H9 (cell line): ENCODE measurements around the gene DYNC1H1. TPM values are rescaled to one million over a fixed set of nuclear protein-coding genes. Genes with fewer than 3 reads are reported as not detected.

ENCODE experiments used
- DNase-seq: peaks from one replicate; pipeline ENCODE4 v3.0.0-alpha.2; 2017
- H2AFZ ChIP-seq: one replicate; pipeline ENCODE4 v1.6.1; 2013; ENCODE audit warnings: mild to moderate bottlenecking, low read length, control low read depth, moderate library complexity
- H2AK5ac ChIP-seq: 2 replicates; pipeline ENCODE4 v1.6.1; 2013; ENCODE audit warnings: low read length, control low read depth, mixed read lengths; ENCODE audit not compliant: insufficient read length
- H2BK120ac ChIP-seq: one replicate; pipeline ENCODE4 v1.6.1; 2013; ENCODE audit warnings: low read depth, mild to moderate bottlenecking, low read length, control low read depth, inconsistent platforms; ENCODE audit not compliant: poor library complexity, severe bottlenecking
- H2BK12ac ChIP-seq: 2 replicates; pipeline ENCODE4 v1.6.1; 2013; ENCODE audit warnings: low read length, control low read depth, mixed read lengths, low read depth; ENCODE audit not compliant: insufficient read length
- H2BK15ac ChIP-seq: 2 replicates; pipeline ENCODE4 v1.6.1; 2013; ENCODE audit warnings: low read depth, low read length, control low read depth
- H2BK20ac ChIP-seq: one replicate; pipeline ENCODE4 v1.6.1; 2013; ENCODE audit warnings: low read depth, mild to moderate bottlenecking, low read length, control low read depth, inconsistent platforms; ENCODE audit not compliant: poor library complexity, severe bottlenecking
- H2BK5ac ChIP-seq: 2 replicates; pipeline ENCODE4 v1.6.1; 2013; ENCODE audit warnings: low read length, control low read depth, mixed read lengths; ENCODE audit not compliant: insufficient read length
- H3K14ac ChIP-seq: 2 replicates; pipeline ENCODE4 v1.6.1; 2013; ENCODE audit warnings: low read length, control low read depth; ENCODE audit not compliant: insufficient read depth
- H3K18ac ChIP-seq: 2 replicates; pipeline ENCODE4 v1.6.1; 2013; ENCODE audit warnings: low read depth, mild to moderate bottlenecking, mixed read lengths, low read length, control low read depth; ENCODE audit not compliant: insufficient read length
- H3K23ac ChIP-seq: 2 replicates; pipeline ENCODE4 v1.6.1; 2013; ENCODE audit warnings: low read length, control low read depth, mixed read lengths, low read depth; ENCODE audit not compliant: insufficient read length
- H3K23me2 ChIP-seq: 2 replicates; pipeline ENCODE4 v1.6.1; 2013; ENCODE audit warnings: low read depth, mild to moderate bottlenecking, mixed read lengths, low read length, control low read depth; ENCODE audit not compliant: insufficient read length, poor library complexity, severe bottlenecking
- H3K27ac ChIP-seq: 2 replicates; pipeline ENCODE4 v1.5.1; 2013; ENCODE audit warnings: low read length, control low read depth, mixed read lengths, low read depth; ENCODE audit not compliant: insufficient read length
- H3K27me3 ChIP-seq: 2 replicates; pipeline ENCODE4 v1.6.1; 2013; ENCODE audit warnings: low read length, control low read depth, inconsistent platforms; ENCODE audit not compliant: insufficient read depth
- H3K4ac ChIP-seq: 2 replicates; pipeline ENCODE4 v1.6.1; 2013; ENCODE audit warnings: low read depth, mild to moderate bottlenecking, control low read depth, inconsistent platforms, low read length, moderate library complexity
- H3K4me1 ChIP-seq: 2 replicates; pipeline ENCODE4 v1.6.1; 2013; ENCODE audit warnings: low read length, control low read depth, inconsistent platforms; ENCODE audit not compliant: insufficient read depth
- H3K4me2 ChIP-seq: 2 replicates; pipeline ENCODE4 v1.6.1; 2013; ENCODE audit warnings: low read length, control low read depth, mixed read lengths; ENCODE audit not compliant: insufficient read length, insufficient read depth
- H3K56ac ChIP-seq: 2 replicates; pipeline ENCODE4 v1.6.1; 2013; ENCODE audit warnings: low read depth, mild to moderate bottlenecking, mixed read lengths, low read length, control low read depth; ENCODE audit not compliant: insufficient read length
- H3K79me1 ChIP-seq: 2 replicates; pipeline ENCODE4 v1.6.1; 2013; ENCODE audit warnings: low read depth, mild to moderate bottlenecking, moderate library complexity, low read length, control low read depth, inconsistent platforms; ENCODE audit not compliant: insufficient read depth, poor library complexity, severe bottlenecking
- H3K79me2 ChIP-seq: 2 replicates; pipeline ENCODE4 v1.6.1; 2013; ENCODE audit warnings: low read length, control low read depth, inconsistent platforms; ENCODE audit not compliant: insufficient read depth
- H3K9ac ChIP-seq: 2 replicates; pipeline ENCODE4 v1.6.1; 2013; ENCODE audit warnings: low read length, control low read depth, mixed read lengths; ENCODE audit not compliant: insufficient read length; ENCODE audit errors: extremely low read depth
- H3K9me3 ChIP-seq: one replicate; pipeline ENCODE4 v1.6.1; 2013; ENCODE audit warnings: low read depth, low read length, inconsistent platforms; ENCODE audit not compliant: control insufficient read depth
- H3T11ph ChIP-seq: one replicate; pipeline ENCODE4 v1.6.1; 2013; ENCODE audit warnings: mild to moderate bottlenecking, low read length, control low read depth, inconsistent platforms
- H4K20me1 ChIP-seq: one replicate; pipeline ENCODE4 v1.6.1; 2013; ENCODE audit not compliant: control insufficient read depth, insufficient read length, insufficient read depth
- H4K5ac ChIP-seq: 2 replicates; pipeline ENCODE4 v1.6.1; 2013; ENCODE audit warnings: low read depth, mild to moderate bottlenecking, mixed read lengths, low read length, control low read depth; ENCODE audit not compliant: insufficient read length
- H4K8ac ChIP-seq: replicated peaks from 2 replicates; pipeline ENCODE4 v1.6.1; 2013; ENCODE audit warnings: low read length, control low read depth, mixed read lengths, low read depth; ENCODE audit not compliant: insufficient read length
- H4K91ac ChIP-seq: 2 replicates; pipeline ENCODE4 v1.6.1; 2013; ENCODE audit warnings: low read depth, mild to moderate bottlenecking, moderate library complexity, mixed read lengths, low read length, control low read depth; ENCODE audit not compliant: insufficient read length
- H3K27ac Mint-ChIP-seq, 3 experiments: 2 replicates in 2 of 3; 3 replicates in 1 of 3; pipeline ENCODE4 v1.8.0; 2020 to 2021; ENCODE audit warnings: mixed read lengths in 3 of 3, mild to moderate bottlenecking in 1 of 3, moderate library complexity in 1 of 3
- H3K27me3 Mint-ChIP-seq: 2 replicates; pipeline ENCODE4 v1.8.0; 2021; ENCODE audit warnings: low read depth, mild to moderate bottlenecking, moderate library complexity, mixed read lengths
- H3K36me3 Mint-ChIP-seq, 3 experiments: 2 replicates in 2 of 3; 3 replicates in 1 of 3; pipeline ENCODE4 v1.8.0; 2020 to 2021; ENCODE audit warnings: low read depth in 3 of 3, mixed read lengths in 3 of 3; ENCODE audit not compliant: insufficient read depth in 1 of 3
- H3K4me1 Mint-ChIP-seq, 2 experiments: 2 replicates each; pipeline ENCODE4 v1.8.0; 2020; ENCODE audit warnings: mixed read lengths in 2 of 2
- H3K4me3 Mint-ChIP-seq, 2 experiments: 2 replicates in 1 of 2; 3 replicates in 1 of 2; pipeline ENCODE4 v1.8.0; 2020 to 2021; ENCODE audit warnings: mild to moderate bottlenecking in 2 of 2, mixed read lengths in 2 of 2, moderate library complexity in 1 of 2
- H3K9me3 Mint-ChIP-seq, 2 experiments: 2 replicates in 1 of 2; 3 replicates in 1 of 2; pipeline ENCODE4 v1.8.0; 2020; ENCODE audit warnings: mild to moderate bottlenecking in 2 of 2, mixed read lengths in 2 of 2, moderate library complexity in 1 of 2
- WGBS: extraction: QIAGEN DNeasy Blood & Tissue Kit; methylation state at CpG from one replicate; pipeline ENCODE4 v1.1.7; 2013; ENCODE audit warnings: missing lambda C conversion rate, low lambda C conversion rate, mixed read lengths; ENCODE audit not compliant: insufficient read length; ENCODE audit errors: extremely low coverage; 5-methylcytosine and 5-hydroxymethylcytosine counted together
- total RNA-seq: library from RNA; stranded (reverse); gene quantifications from 2 replicates; pipeline ENCODE4 v1.2.1, GENCODE V29; 2021
- TF ChIP-seq, protein P1 (sequence below): fragments of 200-600 bp; sonication (generic); conservative IDR thresholded peaks from 3 replicates; pipeline ENCODE4 v1.8.0; 2021; ENCODE audit warnings: antibody characterized with exemption, mild to moderate bottlenecking

The DYNC1H1 gene
- total RNA-seq, 1 experiment from 2014 or later, result 359 TPM

DNA sequence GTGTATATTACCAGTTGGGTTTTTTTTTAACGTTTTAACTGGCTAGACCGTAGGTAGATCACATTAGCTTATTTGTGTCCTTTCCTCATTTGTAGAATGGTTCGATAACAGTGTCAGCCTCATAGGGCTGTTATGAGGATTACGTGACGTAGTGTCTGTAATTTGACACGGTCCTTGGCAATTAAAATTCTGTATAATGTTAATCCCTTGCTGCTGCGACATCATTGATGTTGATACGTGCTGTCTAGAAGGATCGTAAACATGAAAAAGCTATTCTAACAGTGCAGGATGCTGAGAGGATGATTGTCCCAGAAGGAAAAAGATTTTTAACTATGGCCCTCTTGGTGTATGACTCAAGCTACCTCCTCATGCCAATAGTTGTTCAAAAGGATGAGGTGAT, 71.5 kb downstream of the DYNC1H1 start:
- no CpG with 5 or more reads among the region's 9 CpGs for WGBS
- Mint-ChIP-seq H3K9me3 (no peaks in the 10 kb centered on the region; a peak in 1 of 5 replicates), H3K4me1 (no peaks in the 10 kb centered on the region), H3K4me3 (no peak overlapping the region), H3K27me3 (no peaks in the 10 kb centered on the region), H3K36me3 (peaks cover 62 to 86% (median 81%) of the 10 kb centered on the region in 3 experiments), H3K27ac (no peak overlapping the region)
- no peak overlapping the region for H3K23ac ChIP-seq
- H3T11ph ChIP-seq, result no peak overlapping the region
- no peak overlapping the region for H2AK5ac ChIP-seq
- H3K4ac ChIP-seq, result no peak overlapping the region
- H3K9ac ChIP-seq, result no peak overlapping the region
- H2AFZ ChIP-seq, result no peak overlapping the region
- no peak overlapping the region for H4K8ac ChIP-seq
- H3K79me1 ChIP-seq, result no peaks in the 10 kb centered on the region
- no peak overlapping the region for H2BK15ac ChIP-seq
- no peak overlapping the region for H2BK5ac ChIP-seq
- H2BK12ac ChIP-seq, result no peak overlapping the region
- H3K9me3 ChIP-seq, result no peaks in the 10 kb centered on the region
- H3K4me1 ChIP-seq, result no peaks in the 10 kb centered on the region
- no peak overlapping the region for H3K56ac ChIP-seq
- H3K27ac ChIP-seq, result no peak overlapping the region
- DNase-seq, result no peak
- H4K5ac ChIP-seq, result no peak overlapping the region
- H2BK120ac ChIP-seq, result no peak overlapping the region
- H4K91ac ChIP-seq, result no peak overlapping the region
- no peak overlapping the region for H2BK20ac ChIP-seq
- H3K79me2 ChIP-seq, result no peaks in the 10 kb centered on the region
- H3K4me2 ChIP-seq, result no peak overlapping the region
- no peak overlapping the region for H3K18ac ChIP-seq
- TF ChIP-seq, protein P1, sequence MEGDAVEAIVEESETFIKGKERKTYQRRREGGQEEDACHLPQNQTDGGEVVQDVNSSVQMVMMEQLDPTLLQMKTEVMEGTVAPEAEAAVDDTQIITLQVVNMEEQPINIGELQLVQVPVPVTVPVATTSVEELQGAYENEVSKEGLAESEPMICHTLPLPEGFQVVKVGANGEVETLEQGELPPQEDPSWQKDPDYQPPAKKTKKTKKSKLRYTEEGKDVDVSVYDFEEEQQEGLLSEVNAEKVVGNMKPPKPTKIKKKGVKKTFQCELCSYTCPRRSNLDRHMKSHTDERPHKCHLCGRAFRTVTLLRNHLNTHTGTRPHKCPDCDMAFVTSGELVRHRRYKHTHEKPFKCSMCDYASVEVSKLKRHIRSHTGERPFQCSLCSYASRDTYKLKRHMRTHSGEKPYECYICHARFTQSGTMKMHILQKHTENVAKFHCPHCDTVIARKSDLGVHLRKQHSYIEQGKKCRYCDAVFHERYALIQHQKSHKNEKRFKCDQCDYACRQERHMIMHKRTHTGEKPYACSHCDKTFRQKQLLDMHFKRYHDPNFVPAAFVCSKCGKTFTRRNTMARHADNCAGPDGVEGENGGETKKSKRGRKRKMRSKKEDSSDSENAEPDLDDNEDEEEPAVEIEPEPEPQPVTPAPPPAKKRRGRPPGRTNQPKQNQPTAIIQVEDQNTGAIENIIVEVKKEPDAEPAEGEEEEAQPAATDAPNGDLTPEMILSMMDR, result no peak
- no peak overlapping the region for H3K14ac ChIP-seq
- H3K23me2 ChIP-seq, result no peaks in the 10 kb centered on the region
- no peaks in the 10 kb centered on the region for H4K20me1 ChIP-seq
- no peaks in the 10 kb centered on the region for H3K27me3 ChIP-seq
